ENCODE measurements around the gene GPR156. TPM values are rescaled to one million over a fixed set of nuclear protein-coding genes. Genes with fewer than 3 reads are reported as not detected.

Gene GPR156
- total and polyA plus RNA-seq, 2 of the 4 experiments (the other 2 are of a cell fraction), result 0.09 to 0.18 TPM

DNA sequence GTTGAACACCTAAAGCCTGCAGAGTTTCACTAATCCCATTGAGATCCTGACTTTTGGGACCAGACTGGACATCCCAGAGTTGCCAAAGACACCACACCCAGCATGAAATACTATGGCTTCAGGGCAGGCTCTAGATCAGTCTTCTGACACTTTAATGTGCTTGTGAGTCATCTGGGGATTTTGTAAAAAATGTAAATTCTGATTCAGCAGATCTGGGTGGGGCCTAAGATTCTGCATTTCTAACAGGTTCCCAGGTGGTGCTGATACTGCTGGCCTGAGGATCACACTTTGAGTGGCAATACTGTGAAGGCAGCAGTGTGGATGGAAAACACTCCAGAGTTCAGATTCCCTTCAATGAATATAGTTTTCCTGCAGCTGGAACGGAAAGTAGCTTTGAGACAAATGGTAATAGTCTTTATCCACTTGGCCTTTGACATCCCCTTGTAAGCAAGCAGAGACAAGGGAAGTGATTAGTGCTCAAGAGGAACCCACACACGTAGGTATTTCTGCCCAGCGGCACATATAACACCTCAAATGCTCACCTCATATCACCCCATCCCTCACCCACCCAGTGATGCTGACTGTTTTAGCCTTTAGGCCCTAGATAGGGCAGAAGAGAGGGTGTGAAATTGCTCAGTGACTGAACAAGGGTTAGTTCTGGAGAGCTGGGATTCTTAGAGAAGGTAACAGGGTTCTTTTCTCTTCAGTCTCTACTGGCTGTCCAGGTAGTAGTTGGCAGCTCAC, 139.3 kb downstream of the GPR156 start:
- no peak overlapping the region for H3K56ac ChIP-seq (ENCODE audit: extremely low read depth, insufficient read depth, low read length)
- H2BK5ac ChIP-seq (ENCODE audit: low read depth, low read length, poor library complexity, severe bottlenecking), result no peak overlapping the region
- H2BK20ac ChIP-seq (ENCODE audit: low read depth, low read length), result peak overlapping the region; percentile 54; the same call in 1 of the 2 replicates
- no peak overlapping the region for H3K4me2 ChIP-seq (ENCODE audit: low read depth, low read length)
- H3K36me3 ChIP-seq (ENCODE audit: control insufficient read depth, insufficient read depth, low read length), result no peaks in the 10 kb centered on the region
- peak; percentile 53 for ATAC-seq (ENCODE audit: low read depth)
- H2BK15ac ChIP-seq (ENCODE audit: low read depth, low read length), result peak overlapping the region; percentile 60; the same call in 2 of the 3 replicates
- DNase-seq, result peak; percentile 41
- no peak overlapping the region for H3K9ac ChIP-seq (ENCODE audit: low read depth, low read length)
- no peaks in the 10 kb centered on the region for H3K27me3 ChIP-seq (ENCODE audit: control insufficient read depth, insufficient read depth, low read length)
- dilution Hi-C loops (cut with HindIII; ENCODE audit: low sequenced_read_pairs, unreplicated experiment) (no loop called here), in situ Hi-C loops (cut with MboI; ENCODE audit: low sequenced_read_pairs) (no loop called here), intact Hi-C loops (cut with micrococcal nuclease) (no loop called here)
- ChIA-PET CTCF (no interaction called here), POLR2A (ENCODE audit: unreplicated experiment) (interaction anchor here (1.1 kb wide), 1 partner anchor 41 kb away, joined by 3 read pairs; no protein-coding TSS in a partner anchor)
- no peak overlapping the region for H4K5ac ChIP-seq (ENCODE audit: low read depth, low read length)
- no peaks in the 10 kb centered on the region for H3K79me1 ChIP-seq (ENCODE audit: low read depth in 1 of 2, low read length in 2 of 2)
- peak overlapping the region; percentile 35; the same call in 1 of the 2 replicates for H2BK120ac ChIP-seq (ENCODE audit: low read depth, low read length)
- H3K9me1 ChIP-seq (ENCODE audit: insufficient read depth, low read length), result peaks cover 7% of the 10 kb centered on the region
- BruUV-seq (replicated peaks), result no TSS peak
- no peak overlapping the region for H2AFZ ChIP-seq (replicated peaks; ENCODE audit: low read length, poor library complexity)
- H4K91ac ChIP-seq (ENCODE audit: insufficient read depth, low read depth, low read length), result peak overlapping the region; percentile 44
- H3K23ac ChIP-seq (ENCODE audit: low read depth, low read length), result peak overlapping the region; percentile 31; the same call in 1 of the 2 replicates
- H3K4me3 ChIP-seq (ENCODE audit: insufficient read depth, low read depth, low read length), result no peak overlapping the region
- H4K8ac ChIP-seq (ENCODE audit: low read depth in 2 of 2, low read length in 2 of 2), result peak overlapping the region in 1 of 2 experiments; percentile 40; a peak in 1 of 4 replicates
- H4K20me1 ChIP-seq (ENCODE audit: insufficient read depth, low read length), result no peaks in the 10 kb centered on the region
- no peak overlapping the region for H2AK9ac ChIP-seq (replicated peaks; ENCODE audit: low read depth, low read length, poor library complexity)
- peak overlapping the region; percentile 29 for H2AK5ac ChIP-seq (ENCODE audit: low read depth, low read length)
- TF ChIP-seq MXI1 (IDR thresholded peaks at IDR 0.05; ENCODE audit: borderline replicate concordance, low read depth, low read length) (no peak), ELK1 (IDR thresholded peaks at IDR 0.05; ENCODE audit: borderline replicate concordance, low read depth, low read length) (no peak), MAZ (IDR thresholded peaks at IDR 0.05; ENCODE audit: borderline replicate concordance, low read depth, low read length) (no peak), FOS (IDR thresholded peaks at IDR 0.05; ENCODE audit: low read depth, low read length) (peak; percentile 28; the same call in 1 of the 2 replicates), MAFK (IDR thresholded peaks at IDR 0.05; ENCODE audit: low read depth, low read length) (peak; percentile 57)
- WGBS, 2 experiments (ENCODE audit: extremely low coverage in 2 of 2, insufficient read length in 1 of 2), result no CpG with 5 or more reads among the region's 3 CpGs
- H3K18ac ChIP-seq (ENCODE audit: low read depth, low read length), result no peak overlapping the region
- peak overlapping the region; percentile 48 for H3K4ac ChIP-seq (ENCODE audit: low read depth, low read length)
- H3K9me3 ChIP-seq (ENCODE audit: control insufficient read depth, insufficient read depth, low read length), result no peaks in the 10 kb centered on the region
- H3K27ac ChIP-seq (ENCODE audit: insufficient read depth, low read length), result no peak overlapping the region
- peaks cover 12% of the 10 kb centered on the region for H3K4me1 ChIP-seq (ENCODE audit: control insufficient read depth, insufficient read depth, low read length)
- peak overlapping the region; percentile 3; the same call in 1 of the 2 replicates for H3K14ac ChIP-seq (replicated peaks; ENCODE audit: low read depth, low read length)
